NCI-H2029 treated with DMSO at 0.1 percent for 48 hours (cell line): ENCODE data around the gene SEMA3D.
A peak's percentile ranks its signal among the peaks of the same experiment; 100 is the strongest.
"Not testable (repeated sequence)": the region's sequence is repeated elsewhere in the genome, so short reads cannot be mapped to it uniquely, and the experiment has no call there.

Experiments
- DNase-seq: peaks from one replicate; lab custom pipeline; 2025; lab: John Stamatoyannopoulos, UW

The SEMA3D gene

GRCh38 chr7:85030893-85031292 lies 156.0 kb downstream of the SEMA3D start:
- DNase-seq = no peak

- peak; percentile 63 for DNase-seq
Measured at GRCh38 chr7:85025312-85025756, 161.5 kb downstream of the SEMA3D start.

GRCh38 chr7:85023916-85024315 lies 162.9 kb downstream of the SEMA3D start:
- DNase-seq = no peak

GRCh38 chr7:85023066-85023712 lies 163.7 kb downstream of the SEMA3D start:
- no peak for DNase-seq

GRCh38 chr7:85022064-85022697 lies 164.7 kb downstream of the SEMA3D start:
- DNase-seq = no peak

- DNase-seq = no peak
Measured at GRCh38 chr7:85021101-85021704, 165.7 kb downstream of the SEMA3D start.

GRCh38 chr7:85019778-85020177 lies 167.1 kb downstream of the SEMA3D start:
- no peak for DNase-seq

GRCh38 chr7:85019176-85019575 lies 167.7 kb downstream of the SEMA3D start:
- DNase-seq = no peak

GRCh38 chr7:85018498-85018897 lies 168.4 kb downstream of the SEMA3D start:
- DNase-seq = no peak

- no peak for DNase-seq
Measured at GRCh38 chr7:85016286-85016685, 170.6 kb downstream of the SEMA3D start.

- no peak for DNase-seq
Measured at GRCh38 chr7:85014936-85015660, 171.8 kb downstream of the SEMA3D start.

GRCh38 chr7:85011127-85011526 lies 175.7 kb downstream of the SEMA3D start:
- DNase-seq = no peak

- DNase-seq = no peak
Measured at GRCh38 chr7:85010306-85010705, 176.6 kb downstream of the SEMA3D start.

- no peak for DNase-seq
Measured at GRCh38 chr7:85006754-85007153, 180.1 kb downstream of the SEMA3D start.

GRCh38 chr7:85004402-85004801 lies 182.5 kb downstream of the SEMA3D start:
- no peak for DNase-seq

- no peak for DNase-seq
Measured at GRCh38 chr7:85001495-85002345, 185.1 kb downstream of the SEMA3D start.

GRCh38 chr7:85000735-85001350 lies 186.0 kb downstream of the SEMA3D start:
- peak; percentile 25 for DNase-seq

GRCh38 chr7:84999450-84999849 lies 187.4 kb downstream of the SEMA3D start:
- no peak for DNase-seq

- DNase-seq = no peak
Measured at GRCh38 chr7:84998665-84999064, 188.2 kb downstream of the SEMA3D start.

- DNase-seq = no peak
Measured at GRCh38 chr7:84997626-84998025, 189.2 kb downstream of the SEMA3D start.

- DNase-seq = not testable (repeated sequence)
Measured at GRCh38 chr7:84992954-84993353, 193.9 kb downstream of the SEMA3D start.
